Lower leg skin (tissue), 3 donors: ENCODE measurements around the gene DNAI1.

ENCODE experiments used
- CTCF ChIP-seq, 3 donors: fragments of 450-650 bp; IDR thresholded peaks; one replicate each; pipeline ENCODE4 v1.5.1; 2016; ENCODE audit warnings: antibody characterized with exemption in 3 of 3, mild to moderate bottlenecking in 3 of 3, moderate library complexity in 2 of 3
- POLR2A ChIP-seq, 2 donors: fragments of 450-650 bp; IDR thresholded peaks; one replicate each; pipeline ENCODE4 v1.6.1; 2016 to 2017; ENCODE audit warnings: antibody characterized with exemption in 2 of 2, mild to moderate bottlenecking in 1 of 2, moderate library complexity in 1 of 2

DNA sequence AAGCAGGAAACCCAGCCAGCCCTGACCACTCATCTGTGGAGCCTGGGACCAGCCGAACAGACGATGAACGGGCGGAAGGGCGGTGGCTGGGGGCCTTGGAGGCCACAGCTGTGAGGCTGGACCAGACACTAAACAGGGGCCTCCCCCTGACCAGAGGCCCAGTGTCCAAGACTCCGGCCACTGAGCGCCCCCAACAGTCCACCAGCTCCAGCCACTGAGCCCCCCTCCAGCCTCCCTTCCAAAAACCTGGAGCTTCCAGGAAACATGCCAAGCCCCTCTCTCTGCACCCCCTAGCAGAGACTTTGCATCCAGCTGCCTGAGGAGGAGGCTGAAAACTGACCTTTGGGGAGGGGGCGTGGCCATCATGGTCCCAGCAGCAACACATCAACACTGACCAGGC, 107.7 kb downstream of the DNAI1 start:
- TF ChIP-seq CTCF (IDR thresholded peaks at IDR 0.05) (no peak), POLR2A (IDR thresholded peaks at IDR 0.05) (no peak)
